ENCODE results near the gene TEX29.

The TEX29 gene

GRCh38 chr13:111319998-111320911, at the start of gene TEX29:
TEX29 (plus strand) TSS chr13:111320642; CDS start chr13:111320891, 249 bp downstream.
- DNase-seq (ENCODE audit: low read depth in 4 of 4, low spot score in 1 of 4), result no peak

GRCh38 chr13:111270765-111271698, 49.4 kb upstream of the TEX29 start:
- DNase-seq (ENCODE audit: low read depth in 4 of 4, low spot score in 1 of 4), result no peak

GRCh38 chr13:111272117-111272516, 48.3 kb upstream of the TEX29 start:
- no peak for DNase-seq (ENCODE audit: low read depth in 4 of 4, low spot score in 1 of 4)

GRCh38 chr13:111275382-111275781, 45.1 kb upstream of the TEX29 start:
- no peak for DNase-seq (ENCODE audit: low read depth in 4 of 4, low spot score in 1 of 4)

- DNase-seq (ENCODE audit: low read depth in 4 of 4, low spot score in 1 of 4), result no peak
Observed at GRCh38 chr13:111275995-111276618, 44.3 kb upstream of the TEX29 start.

GRCh38 chr13:111278258-111278657, 42.2 kb upstream of the TEX29 start:
- no peak for DNase-seq (ENCODE audit: low read depth in 4 of 4, low spot score in 1 of 4)

GRCh38 chr13:111278743-111279652, 41.4 kb upstream of the TEX29 start:
- DNase-seq (ENCODE audit: low read depth in 4 of 4, low spot score in 1 of 4), result no peak

GRCh38 chr13:111280226-111280625, 40.2 kb upstream of the TEX29 start:
- DNase-seq (ENCODE audit: low read depth in 4 of 4, low spot score in 1 of 4), result no peak

- DNase-seq (ENCODE audit: low read depth in 4 of 4, low spot score in 1 of 4), result no peak
Observed at GRCh38 chr13:111280681-111281585, 39.5 kb upstream of the TEX29 start.

- DNase-seq (ENCODE audit: low read depth in 4 of 4, low spot score in 1 of 4), result no peak
Observed at GRCh38 chr13:111281751-111282311, 38.6 kb upstream of the TEX29 start.

GRCh38 chr13:111282425-111282824, 38.0 kb upstream of the TEX29 start:
- DNase-seq (ENCODE audit: low read depth in 4 of 4, low spot score in 1 of 4), result no peak

- DNase-seq (ENCODE audit: low read depth in 4 of 4, low spot score in 1 of 4), result no peak
Observed at GRCh38 chr13:111282997-111283396, 37.4 kb upstream of the TEX29 start.

- DNase-seq (ENCODE audit: low read depth in 4 of 4, low spot score in 1 of 4), result no peak
Observed at GRCh38 chr13:111283457-111283856, 37.0 kb upstream of the TEX29 start.

- no peak for DNase-seq (ENCODE audit: low read depth in 4 of 4, low spot score in 1 of 4)
Observed at GRCh38 chr13:111283991-111284390, 36.5 kb upstream of the TEX29 start.

- DNase-seq (ENCODE audit: low read depth in 4 of 4, low spot score in 1 of 4), result no peak
Observed at GRCh38 chr13:111284565-111284964, 35.9 kb upstream of the TEX29 start.

- DNase-seq (ENCODE audit: low read depth in 4 of 4, low spot score in 1 of 4), result no peak
Observed at GRCh38 chr13:111286162-111286561, 34.3 kb upstream of the TEX29 start.

GRCh38 chr13:111286749-111287148, 33.7 kb upstream of the TEX29 start:
- DNase-seq (ENCODE audit: low read depth in 4 of 4, low spot score in 1 of 4), result no peak

GRCh38 chr13:111287201-111287600, 33.2 kb upstream of the TEX29 start:
- DNase-seq (ENCODE audit: low read depth in 4 of 4, low spot score in 1 of 4), result no peak

- DNase-seq (ENCODE audit: low read depth in 4 of 4, low spot score in 1 of 4), result no peak
Observed at GRCh38 chr13:111288276-111288675, 32.2 kb upstream of the TEX29 start.

Data from stimulated activated CD4-positive, alpha-beta T cell treated with anti-CD3 and anti-CD28 coated beads, Interleukin-1b, Interleukin-23, amount 100 ng/mL, for 24 hours (primary cell).